Measurements from ENCODE around the gene ACAA1.

DNA sequence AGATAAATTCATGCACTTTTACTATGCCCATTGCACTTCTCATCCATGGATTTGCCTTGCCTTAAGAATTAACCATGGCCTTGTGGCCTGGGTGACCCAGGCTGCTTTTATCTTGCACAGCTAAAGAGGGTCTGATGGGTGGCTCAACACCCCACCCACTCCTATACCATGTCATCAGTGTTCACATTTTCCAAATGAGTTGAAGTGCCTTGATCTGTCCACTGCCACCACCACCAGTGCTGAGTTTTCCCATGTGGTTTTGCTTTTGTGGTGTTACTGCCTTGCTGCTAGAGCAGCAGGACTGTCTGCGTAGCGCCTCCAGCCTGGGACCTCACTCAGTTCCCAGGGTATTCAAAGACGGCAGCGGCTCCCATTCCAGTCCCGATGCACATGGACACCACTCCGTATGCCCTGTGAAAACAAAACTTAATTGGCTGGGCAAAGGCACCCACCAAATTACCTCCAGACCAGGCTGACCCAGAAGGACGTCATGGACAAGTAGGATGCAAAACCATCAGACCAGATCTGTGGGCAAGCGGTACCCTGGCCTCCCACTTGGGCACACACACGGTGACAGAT is 14.1 kb downstream of the ACAA1 start:
- TF ChIP-seq, protein P1, sequence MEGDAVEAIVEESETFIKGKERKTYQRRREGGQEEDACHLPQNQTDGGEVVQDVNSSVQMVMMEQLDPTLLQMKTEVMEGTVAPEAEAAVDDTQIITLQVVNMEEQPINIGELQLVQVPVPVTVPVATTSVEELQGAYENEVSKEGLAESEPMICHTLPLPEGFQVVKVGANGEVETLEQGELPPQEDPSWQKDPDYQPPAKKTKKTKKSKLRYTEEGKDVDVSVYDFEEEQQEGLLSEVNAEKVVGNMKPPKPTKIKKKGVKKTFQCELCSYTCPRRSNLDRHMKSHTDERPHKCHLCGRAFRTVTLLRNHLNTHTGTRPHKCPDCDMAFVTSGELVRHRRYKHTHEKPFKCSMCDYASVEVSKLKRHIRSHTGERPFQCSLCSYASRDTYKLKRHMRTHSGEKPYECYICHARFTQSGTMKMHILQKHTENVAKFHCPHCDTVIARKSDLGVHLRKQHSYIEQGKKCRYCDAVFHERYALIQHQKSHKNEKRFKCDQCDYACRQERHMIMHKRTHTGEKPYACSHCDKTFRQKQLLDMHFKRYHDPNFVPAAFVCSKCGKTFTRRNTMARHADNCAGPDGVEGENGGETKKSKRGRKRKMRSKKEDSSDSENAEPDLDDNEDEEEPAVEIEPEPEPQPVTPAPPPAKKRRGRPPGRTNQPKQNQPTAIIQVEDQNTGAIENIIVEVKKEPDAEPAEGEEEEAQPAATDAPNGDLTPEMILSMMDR (IDR thresholded peaks at IDR 0.05), result no peak
- TF ChIP-seq POLR2A (IDR thresholded peaks at IDR 0.05), result no peak
